Measurements from ENCODE around the gene LCN10. TPM values are rescaled to one million over a fixed set of nuclear protein-coding genes. Genes with fewer than 3 reads are reported as not detected.
"Not testable (repeated sequence)": the region's sequence is repeated elsewhere in the genome, so short reads cannot be mapped to it uniquely, and the experiment has no call there.

The LCN10 gene
- total and polyA plus RNA-seq, 9 of the 15 experiments (the other 6 are each of a cell fraction or from before 2014, with no cell fraction given), result 0.10 to 0.21 (median 0.14) TPM; not detected in 6

DNA sequence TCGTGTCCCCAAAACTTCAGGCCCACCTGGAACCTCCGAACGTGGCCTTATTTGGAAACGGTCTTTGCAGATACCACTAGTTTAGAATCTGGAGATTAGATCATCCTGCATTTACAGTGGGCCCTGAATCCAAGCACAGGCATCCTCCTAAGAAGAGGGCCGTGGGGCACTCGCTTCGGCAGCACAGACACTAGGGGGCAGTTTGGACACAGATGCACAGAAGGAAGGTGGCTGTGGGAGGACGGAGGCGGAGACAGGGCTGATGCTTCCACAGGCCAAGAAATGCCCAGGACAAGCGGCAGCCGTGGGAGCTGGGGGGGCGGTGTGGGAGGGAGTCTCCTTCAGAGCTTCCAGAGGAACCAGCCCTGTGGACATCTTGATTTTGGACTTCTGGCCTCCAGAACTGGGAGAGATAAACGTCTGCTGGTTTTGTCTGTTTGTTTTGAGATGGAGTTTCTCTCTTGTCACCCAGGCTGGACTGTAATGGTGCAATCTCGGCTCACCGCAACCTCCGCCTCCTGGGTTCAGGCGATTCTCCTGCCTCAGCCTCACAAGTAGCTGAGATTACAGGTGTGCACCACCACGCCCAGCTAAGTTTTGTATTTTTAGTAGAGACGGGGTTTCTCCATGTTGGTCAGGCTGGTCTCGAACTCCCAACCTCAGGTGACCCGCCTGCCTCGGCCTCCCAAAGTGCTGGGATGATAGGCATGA is 18.2 kb upstream of the LCN10 start:
- H3K27ac ChIP-seq (ENCODE audit: extremely low read depth, low read depth, low read length); H4K20me1 ChIP-seq (replicated peaks; ENCODE audit: control insufficient read depth, insufficient read depth, low read length); H3K4me3 ChIP-seq; BruUV-seq (replicated peaks); H3K27me3 ChIP-seq (ENCODE audit: control insufficient read depth in 2 of 2, insufficient read depth in 2 of 2, low read length in 2 of 2); intact Hi-C loops (cut with micrococcal nuclease); H3K36me3 ChIP-seq (ENCODE audit: control insufficient read depth, insufficient read depth, low read length); H3K79me2 ChIP-seq (ENCODE audit: control insufficient read depth, insufficient read depth, low read length); H3K9me1 ChIP-seq (ENCODE audit: control insufficient read depth, insufficient read depth, low read length); in situ Hi-C loops (cut with MboI); H3K9me3 ChIP-seq (replicated peaks; ENCODE audit: control insufficient read depth, insufficient read depth, low read depth, low read length): not testable (repeated sequence)
- ChIA-PET POLR2A (interaction anchor here (0.5 to 2.6 kb wide), 6 partner anchors 10 to 1208 kb away, joined by 3 to 11 read pairs (median 3); no protein-coding TSS in a partner anchor), CTCF (ENCODE audit: low intra/inter-chr PET ratio) (interaction anchor here (0.6 kb wide), 1 partner anchor 115 kb away, joined by 3 read pairs; no protein-coding TSS in a partner anchor)
- peak; percentile 80 for ATAC-seq
- DNase-seq (ENCODE audit: extremely low read depth in 1 of 4, low spot score in 3 of 4), result peak; percentile 53 to 86 (median 56)
- peak overlapping the region; percentile 2; the same call in 1 of the 2 replicates for H3K4me2 ChIP-seq (ENCODE audit: insufficient read depth, low read length)
- peak overlapping the region; percentile 60 for H2AFZ ChIP-seq (ENCODE audit: low read depth, low read length)
- H3K4me1 ChIP-seq (replicated peaks in 1 of 2; ENCODE audit: control insufficient read depth in 2 of 2, insufficient read depth in 2 of 2, low read length in 2 of 2), result peaks cover 8 to 78% of the 10 kb centered on the region in 2 experiments; a peak in 4 of 5 replicates
- 10% methylated on average over 20 of the region's 22 CpGs for WGBS (ENCODE audit: insufficient coverage, low coverage, missing lambda C conversion rate)
- FAIRE-seq, result peak; percentile 95
- peak overlapping the region in 1 of 2 experiments; percentile 64; a peak in 1 of 4 replicates for H3K9ac ChIP-seq (ENCODE audit: insufficient read depth in 1 of 2, low read depth in 2 of 2, low read length in 2 of 2)
- TF ChIP-seq CTBP1 (IDR thresholded peaks at IDR 0.05; ENCODE audit: borderline replicate concordance) (peak; percentile 65; the same call in 1 of the 2 replicates), VEZF1 (CRISPR knock-in tag; IDR thresholded peaks at IDR 0.05) (peak; percentile 41), EGR1 (conservative IDR thresholded peaks at IDR 0.05) (peak; percentile 85), CTCF (IDR thresholded peaks at IDR 0.05 in 2 of 3, conservative IDR thresholded peaks at IDR 0.05 in 1 of 3; ENCODE audit: insufficient read depth in 2 of 3, low read depth in 1 of 3, low read length in 3 of 3) (peak; percentile 81 to 87 (median 84)), FOXK1 (CRISPR knock-in tag; IDR thresholded peaks at IDR 0.05; ENCODE audit: borderline replicate concordance) (0 out of 2 replicates have a peak, but pooled peaks have one; percentile 27), ZNF224 (CRISPR knock-in tag; IDR thresholded peaks at IDR 0.05) (0 out of 2 replicates have a peak, but pooled peaks have one; percentile 16), CREM (IDR thresholded peaks at IDR 0.05; ENCODE audit: low read depth) (peak; percentile 56), NRF1 (conservative IDR thresholded peaks at IDR 0.05 in 1 of 2, IDR thresholded peaks at IDR 0.05 in 1 of 2) (peak in 1 of 2 experiments; percentile 43; a peak in 2 of 4 replicates), SP1 (CRISPR knock-in tag; IDR thresholded peaks at IDR 0.05) (0 out of 2 replicates have a peak, but pooled peaks have one; percentile 24), CEBPB (tag; IDR thresholded peaks at IDR 0.05) (0 out of 2 replicates have a peak, but pooled peaks have one; percentile 27), ZNF24 (IDR thresholded peaks at IDR 0.05) (0 out of 2 replicates have a peak, but pooled peaks have one; percentile 6), MTA3 (IDR thresholded peaks at IDR 0.05; ENCODE audit: borderline replicate concordance) (peak; percentile 41; the same call in 1 of the 2 replicates)
- TF ChIP-seq, protein P1, sequence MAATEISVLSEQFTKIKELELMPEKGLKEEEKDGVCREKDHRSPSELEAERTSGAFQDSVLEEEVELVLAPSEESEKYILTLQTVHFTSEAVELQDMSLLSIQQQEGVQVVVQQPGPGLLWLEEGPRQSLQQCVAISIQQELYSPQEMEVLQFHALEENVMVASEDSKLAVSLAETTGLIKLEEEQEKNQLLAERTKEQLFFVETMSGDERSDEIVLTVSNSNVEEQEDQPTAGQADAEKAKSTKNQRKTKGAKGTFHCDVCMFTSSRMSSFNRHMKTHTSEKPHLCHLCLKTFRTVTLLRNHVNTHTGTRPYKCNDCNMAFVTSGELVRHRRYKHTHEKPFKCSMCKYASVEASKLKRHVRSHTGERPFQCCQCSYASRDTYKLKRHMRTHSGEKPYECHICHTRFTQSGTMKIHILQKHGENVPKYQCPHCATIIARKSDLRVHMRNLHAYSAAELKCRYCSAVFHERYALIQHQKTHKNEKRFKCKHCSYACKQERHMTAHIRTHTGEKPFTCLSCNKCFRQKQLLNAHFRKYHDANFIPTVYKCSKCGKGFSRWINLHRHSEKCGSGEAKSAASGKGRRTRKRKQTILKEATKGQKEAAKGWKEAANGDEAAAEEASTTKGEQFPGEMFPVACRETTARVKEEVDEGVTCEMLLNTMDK (IDR thresholded peaks at IDR 0.05; ENCODE audit: borderline replicate concordance, insufficient read depth, low read depth, low read length, poor library complexity, severe bottlenecking), result peak; percentile 65
- TF ChIP-seq, protein P2, sequence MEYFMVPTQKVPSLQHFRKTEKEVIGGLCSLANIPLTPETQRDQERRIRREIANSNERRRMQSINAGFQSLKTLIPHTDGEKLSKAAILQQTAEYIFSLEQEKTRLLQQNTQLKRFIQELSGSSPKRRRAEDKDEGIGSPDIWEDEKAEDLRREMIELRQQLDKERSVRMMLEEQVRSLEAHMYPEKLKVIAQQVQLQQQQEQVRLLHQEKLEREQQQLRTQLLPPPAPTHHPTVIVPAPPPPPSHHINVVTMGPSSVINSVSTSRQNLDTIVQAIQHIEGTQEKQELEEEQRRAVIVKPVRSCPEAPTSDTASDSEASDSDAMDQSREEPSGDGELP (CRISPR knock-in tag; IDR thresholded peaks at IDR 0.05; ENCODE audit: borderline replicate concordance), result peak; percentile 36; the same call in 1 of the 2 replicates
